MM.1S (cell line): Measurements from ENCODE around the gene FBXO3.

ENCODE experiments used
- DNase-seq: peaks from one replicate; pipeline ENCODE4 v3.0.0-alpha.2; 2015
- H2AFZ ChIP-seq: fragments of 300-600 bp; sonication (generic); 2 replicates; pipeline ENCODE4 v1.6.0; 2016; ENCODE audit warnings: antibody characterized with exemption, low read length
- H3F3A ChIP-seq: fragments of 300-600 bp; sonication (generic); 2 replicates; pipeline ENCODE4 v1.6.1; 2016; ENCODE audit warnings: mild to moderate bottlenecking, antibody characterized with exemption, low read length, moderate library complexity, mixed read lengths; ENCODE audit not compliant: insufficient read depth
- H3K27ac ChIP-seq: fragments of 300-600 bp; sonication (generic); 2 replicates; pipeline ENCODE4 v1.5.1; 2016; ENCODE audit warnings: mild to moderate bottlenecking, low read length
- H3K27me3 ChIP-seq: fragments of 300-600 bp; sonication (generic); replicated peaks from 2 replicates; pipeline ENCODE4 v1.6.0; 2016; ENCODE audit warnings: low read length; ENCODE audit not compliant: insufficient read depth
- H3K36me3 ChIP-seq: fragments of 300-600 bp; sonication (generic); replicated peaks from 2 replicates; pipeline ENCODE4 v1.6.1; 2016; ENCODE audit warnings: mild to moderate bottlenecking, low read length, mixed read lengths; ENCODE audit not compliant: insufficient read depth
- H3K4me1 ChIP-seq: fragments of 300-600 bp; sonication (generic); 2 replicates; pipeline ENCODE4 v1.6.1; 2016; ENCODE audit warnings: low read length, mixed read lengths
- H3K4me2 ChIP-seq: fragments of 300-600 bp; sonication (generic); 2 replicates; pipeline ENCODE4 v1.6.0; 2016; ENCODE audit warnings: low read depth, low read length
- H3K4me3 ChIP-seq: fragments of 300-600 bp; sonication (generic); 2 replicates; pipeline ENCODE4 v1.5.1; 2016; ENCODE audit warnings: low read length, mixed read lengths
- H3K79me2 ChIP-seq: fragments of 300-600 bp; sonication (generic); 2 replicates; pipeline ENCODE4 v1.6.1; 2016; ENCODE audit warnings: mixed run types, low read length, mixed read lengths
- H3K9ac ChIP-seq: fragments of 300-600 bp; sonication (generic); 2 replicates; pipeline ENCODE4 v1.6.1; 2016; ENCODE audit warnings: low read length, mixed read lengths
- H3K9me2 ChIP-seq: fragments of 300-600 bp; sonication (generic); replicated peaks from 2 replicates; pipeline ENCODE4 v1.6.1; 2016; ENCODE audit warnings: mild to moderate bottlenecking, low read length, mixed read lengths; ENCODE audit not compliant: insufficient read depth
- H3K9me3 ChIP-seq: fragments of 300-600 bp; sonication (generic); replicated peaks from 2 replicates; pipeline ENCODE4 v1.6.1; 2016; ENCODE audit warnings: mild to moderate bottlenecking, low read length, mixed read lengths; ENCODE audit not compliant: insufficient read depth
- H4K20me1 ChIP-seq: fragments of 300-600 bp; sonication (generic); 2 replicates; pipeline ENCODE4 v1.6.1; 2016; ENCODE audit warnings: mild to moderate bottlenecking, low read length, moderate library complexity, mixed read lengths; ENCODE audit not compliant: insufficient read depth
- CTCF ChIP-seq: fragments of 300-600 bp; sonication (generic); IDR thresholded peaks from 2 replicates; pipeline ENCODE4 v1.5.1; 2016; ENCODE audit warnings: antibody characterized with exemption, low read length, mixed read lengths
- EZH2 ChIP-seq: fragments of 300-600 bp; sonication (generic); optimal IDR thresholded peaks from 2 replicates; pipeline ENCODE3; 2017; ENCODE audit warnings: low read depth, mild to moderate bottlenecking, antibody characterized with exemption, low read length, mixed read lengths
- EZH2phosphoT487 ChIP-seq: fragments of 300-600 bp; sonication (generic); IDR thresholded peaks from 2 replicates; pipeline ENCODE4 v1.6.1; 2018; ENCODE audit warnings: antibody characterized with exemption, low read length

The FBXO3 gene

GRCh38 chr11:33706546-33706945, 67.8 kb downstream of the FBXO3 start:
- no peak overlapping the region for H3K27ac ChIP-seq
- no peak overlapping the region for H3K4me3 ChIP-seq
- H3K9ac ChIP-seq = no peak overlapping the region
- no peaks in the 10 kb centered on the region for H3K9me3 ChIP-seq
- H3K4me1 ChIP-seq = peaks cover 44% of the 10 kb centered on the region
- no peaks in the 10 kb centered on the region for H3K27me3 ChIP-seq
- H3K9me2 ChIP-seq = no peaks in the 10 kb centered on the region
- H4K20me1 ChIP-seq = no peaks in the 10 kb centered on the region
- no peak for DNase-seq
- no peak overlapping the region for H3K4me2 ChIP-seq
- peaks cover 47% of the 10 kb centered on the region for H3K79me2 ChIP-seq
- H2AFZ ChIP-seq = no peak overlapping the region
- TF ChIP-seq EZH2 = no peak
- no peak for TF ChIP-seq CTCF
- TF ChIP-seq EZH2phosphoT487 = no peak
- H3F3A ChIP-seq = peaks cover 37% of the 10 kb centered on the region
- H3K36me3 ChIP-seq = peaks cover 5% of the 10 kb centered on the region; the same call in 1 of the 2 replicates

DNA sequence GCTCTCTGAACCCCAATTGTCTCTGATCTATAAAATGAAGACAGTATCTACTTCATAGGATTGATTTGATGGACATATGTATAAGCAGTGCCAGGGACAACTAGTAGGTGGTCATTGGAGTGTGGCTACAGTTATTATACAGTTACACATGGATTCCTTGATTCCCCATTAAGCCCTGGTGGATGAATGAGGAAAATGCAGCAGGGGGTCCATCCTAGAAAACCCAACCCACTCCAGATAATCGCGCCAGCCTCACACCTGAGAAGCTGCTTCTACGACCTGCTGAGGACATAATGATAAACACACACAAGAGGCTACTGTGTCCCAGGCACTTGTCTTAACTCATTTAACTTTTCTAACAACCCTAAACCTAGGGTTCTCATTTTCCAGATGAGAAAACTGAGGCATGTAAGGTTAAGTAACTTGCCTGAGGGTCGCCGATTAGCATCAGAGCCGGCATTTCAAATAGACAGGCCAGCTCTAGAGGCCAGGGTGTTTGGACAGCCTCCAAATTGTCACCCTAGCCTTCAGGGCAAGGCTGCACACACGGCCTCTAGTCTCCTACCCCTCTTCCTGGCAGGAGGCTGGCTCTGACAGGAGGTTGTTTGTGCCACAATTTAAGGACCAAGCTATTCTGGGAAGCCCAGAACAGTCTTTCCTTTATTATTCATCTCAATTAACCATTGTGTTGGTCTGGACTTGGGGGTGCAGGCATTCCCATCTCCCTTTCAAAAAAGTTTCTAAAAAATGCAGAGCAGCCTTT, 69.9 kb downstream of the FBXO3 start:
- Histone ChIP-seq H4K20me1 (no peaks in the 10 kb centered on the region), H3K27me3 (no peaks in the 10 kb centered on the region), H3K9ac (no peak overlapping the region), H3F3A (peaks cover 34% of the 10 kb centered on the region), H2AFZ (no peak overlapping the region), H3K4me2 (no peak overlapping the region), H3K9me2 (no peaks in the 10 kb centered on the region), H3K79me2 (peaks cover 33% of the 10 kb centered on the region), H3K4me1 (peaks cover 40% of the 10 kb centered on the region), H3K9me3 (no peaks in the 10 kb centered on the region), H3K27ac (no peak overlapping the region), H3K36me3 (peaks cover 5% of the 10 kb centered on the region; the same call in 1 of the 2 replicates), H3K4me3 (no peak overlapping the region)
- no peak for DNase-seq
- TF ChIP-seq CTCF = no peak
- TF ChIP-seq EZH2 = no peak
- no peak for TF ChIP-seq EZH2phosphoT487

- Histone ChIP-seq H3K36me3 (peaks cover 5% of the 10 kb centered on the region; the same call in 1 of the 2 replicates), H3K9ac (no peak overlapping the region), H3K9me3 (no peaks in the 10 kb centered on the region), H2AFZ (no peak overlapping the region), H3K27ac (no peak overlapping the region), H3K27me3 (no peaks in the 10 kb centered on the region), H3K4me2 (no peak overlapping the region), H3K4me3 (no peak overlapping the region), H4K20me1 (no peaks in the 10 kb centered on the region), H3K9me2 (no peaks in the 10 kb centered on the region), H3F3A (peaks cover 28% of the 10 kb centered on the region), H3K79me2 (peaks cover 32% of the 10 kb centered on the region), H3K4me1 (peaks cover 34% of the 10 kb centered on the region)
- DNase-seq = no peak
- TF ChIP-seq CTCF (no peak), EZH2phosphoT487 (no peak), EZH2 (no peak)
Observed at GRCh38 chr11:33703788-33704187, 70.5 kb downstream of the FBXO3 start.
